Measurements from ENCODE around the gene SH2D5. TPM values are rescaled to one million over a fixed set of nuclear protein-coding genes. Genes with fewer than 3 reads are reported as not detected.
A peak's percentile ranks its signal among the peaks of the same experiment; 100 is the strongest.

Gene SH2D5
- total RNA-seq, 2 experiments from 2014 or later = 1.3 to 1.6 TPM

DNA sequence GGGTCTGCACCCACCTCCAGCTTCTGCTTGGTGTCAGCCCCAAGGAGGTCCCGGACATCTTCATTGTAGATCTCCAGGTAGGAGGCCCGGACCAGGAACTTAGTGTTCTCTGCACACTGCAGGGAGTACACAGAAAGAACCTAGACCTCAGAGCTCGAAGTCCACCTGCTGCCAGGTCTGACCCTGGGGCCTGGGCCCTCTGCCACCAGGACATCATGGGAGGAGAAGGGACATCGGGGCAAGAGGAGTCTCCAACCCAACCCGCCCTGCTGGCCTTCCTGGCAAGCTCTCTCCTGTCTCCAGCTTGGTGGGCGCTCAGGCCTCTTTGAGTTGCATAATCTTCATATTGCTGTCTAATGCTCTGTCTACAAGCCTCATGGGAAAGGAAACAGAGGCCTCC, 19.1 kb downstream of the SH2D5 start:
- Mint-ChIP-seq H3K27me3 (peaks cover 20% of the 10 kb centered on the region), H3K4me1 (ENCODE audit: low read depth) (no peaks in the 10 kb centered on the region), H3K9me3 (no peaks in the 10 kb centered on the region), H3K36me3 (ENCODE audit: low read depth) (no peaks in the 10 kb centered on the region), H3K4me3 (no peak overlapping the region), H3K27ac (no peak overlapping the region)
- no peak for ATAC-seq
- DNase-seq = no peak
- TF ChIP-seq, protein P1, sequence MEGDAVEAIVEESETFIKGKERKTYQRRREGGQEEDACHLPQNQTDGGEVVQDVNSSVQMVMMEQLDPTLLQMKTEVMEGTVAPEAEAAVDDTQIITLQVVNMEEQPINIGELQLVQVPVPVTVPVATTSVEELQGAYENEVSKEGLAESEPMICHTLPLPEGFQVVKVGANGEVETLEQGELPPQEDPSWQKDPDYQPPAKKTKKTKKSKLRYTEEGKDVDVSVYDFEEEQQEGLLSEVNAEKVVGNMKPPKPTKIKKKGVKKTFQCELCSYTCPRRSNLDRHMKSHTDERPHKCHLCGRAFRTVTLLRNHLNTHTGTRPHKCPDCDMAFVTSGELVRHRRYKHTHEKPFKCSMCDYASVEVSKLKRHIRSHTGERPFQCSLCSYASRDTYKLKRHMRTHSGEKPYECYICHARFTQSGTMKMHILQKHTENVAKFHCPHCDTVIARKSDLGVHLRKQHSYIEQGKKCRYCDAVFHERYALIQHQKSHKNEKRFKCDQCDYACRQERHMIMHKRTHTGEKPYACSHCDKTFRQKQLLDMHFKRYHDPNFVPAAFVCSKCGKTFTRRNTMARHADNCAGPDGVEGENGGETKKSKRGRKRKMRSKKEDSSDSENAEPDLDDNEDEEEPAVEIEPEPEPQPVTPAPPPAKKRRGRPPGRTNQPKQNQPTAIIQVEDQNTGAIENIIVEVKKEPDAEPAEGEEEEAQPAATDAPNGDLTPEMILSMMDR (IDR thresholded peaks at IDR 0.05) = no peak
- intact Hi-C loops (cut with micrococcal nuclease) = no loop called here
- ChIA-PET POLR2A (no interaction called here), CTCF (interaction anchor here (1.1 to 3.1 kb wide), 3 partner anchors 16 to 520 kb away, joined by 3 to 16 read pairs (median 3); no protein-coding TSS in a partner anchor)

DNA sequence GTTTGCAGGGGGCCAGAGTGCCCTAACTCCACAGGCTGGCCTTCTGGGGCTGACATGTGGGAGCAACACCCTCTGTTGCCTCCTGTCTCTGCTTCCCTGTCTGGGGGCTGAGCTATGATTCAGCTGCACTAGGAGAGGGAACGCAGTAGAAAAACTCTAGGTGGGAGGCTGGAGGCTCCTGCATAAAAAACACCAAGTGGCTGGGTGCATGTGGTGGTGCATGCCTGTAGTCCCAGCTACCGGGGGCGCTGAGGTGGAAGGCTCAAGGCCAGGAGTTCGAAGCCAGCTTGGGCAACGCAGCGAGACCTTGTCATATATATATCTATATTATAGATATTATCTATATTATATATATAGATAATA, 20.3 kb downstream of the SH2D5 start:
- Mint-ChIP-seq H3K36me3 (ENCODE audit: low read depth) (no peaks in the 10 kb centered on the region), H3K4me3 (no peak overlapping the region), H3K27me3 (peaks cover 17% of the 10 kb centered on the region), H3K27ac (no peak overlapping the region), H3K4me1 (ENCODE audit: low read depth) (no peaks in the 10 kb centered on the region), H3K9me3 (no peaks in the 10 kb centered on the region)
- no peak for DNase-seq
- ChIA-PET CTCF (interaction anchor here (1.5 to 3.1 kb wide), 2 partner anchors 15 to 521 kb away, joined by 3 to 16 read pairs; no protein-coding TSS in a partner anchor), POLR2A (no interaction called here)
- TF ChIP-seq, protein P1 (IDR thresholded peaks at IDR 0.05) = no peak
- peak; percentile 31 for ATAC-seq
- intact Hi-C loops (cut with micrococcal nuclease) = no loop called here

DNA sequence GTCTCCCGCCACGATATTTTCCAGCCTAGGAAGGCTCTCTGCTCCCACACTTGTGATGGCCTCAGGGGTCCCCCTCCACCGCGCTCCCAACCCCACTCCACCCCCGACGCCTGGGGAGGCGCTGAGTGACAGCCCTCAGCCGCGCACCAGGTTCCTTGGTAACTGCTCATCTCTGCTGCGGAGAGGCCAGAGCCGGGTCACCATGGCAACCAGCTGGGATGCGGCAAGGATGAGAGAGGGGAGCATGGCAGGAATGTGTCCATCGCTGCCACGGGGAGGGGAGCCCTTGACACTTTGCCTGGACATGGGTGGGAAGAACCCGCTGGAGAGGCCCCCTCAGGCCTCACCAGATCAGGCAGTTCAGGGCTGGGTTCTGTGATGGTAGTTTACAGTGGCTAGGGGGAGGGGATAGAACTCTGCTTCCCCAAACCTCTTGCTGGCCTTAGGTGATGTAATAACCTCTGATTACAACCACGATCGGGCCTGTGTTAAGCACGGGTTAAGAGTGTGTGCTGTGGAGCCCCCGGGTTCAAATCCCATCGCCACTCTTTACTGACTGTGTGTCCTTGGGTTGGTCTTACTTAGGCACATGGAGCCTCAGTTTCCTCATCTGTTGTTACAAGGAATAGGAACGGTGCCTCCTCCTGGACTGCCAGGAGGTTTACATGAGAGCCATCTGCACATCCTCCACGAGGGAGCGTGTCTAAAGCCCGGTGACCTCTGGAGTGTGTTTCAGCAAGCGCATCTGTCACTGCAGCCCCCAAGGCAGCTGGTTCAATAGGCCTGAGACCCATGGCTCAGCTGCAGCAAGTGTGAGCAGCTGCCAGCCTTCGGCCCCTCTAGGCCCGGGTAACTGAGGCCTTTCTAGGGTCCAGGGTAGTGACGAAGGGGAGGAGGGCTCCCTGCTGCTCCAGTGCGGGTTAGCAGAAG, 21.0 kb downstream of the SH2D5 start:
- Mint-ChIP-seq H3K36me3 (ENCODE audit: low read depth) (no peaks in the 10 kb centered on the region), H3K9me3 (no peaks in the 10 kb centered on the region), H3K4me1 (ENCODE audit: low read depth) (no peaks in the 10 kb centered on the region), H3K27ac (no peak overlapping the region), H3K4me3 (no peak overlapping the region), H3K27me3 (peaks cover 12% of the 10 kb centered on the region)
- DNase-seq (no peak), ATAC-seq (peak; percentile 49)
- ChIA-PET CTCF (interaction anchor here (1.5 to 3.1 kb wide), 2 partner anchors 15 to 521 kb away, joined by 3 to 16 read pairs; no protein-coding TSS in a partner anchor), POLR2A (no interaction called here)
- TF ChIP-seq, protein P1 (IDR thresholded peaks at IDR 0.05) = no peak
- intact Hi-C loops (cut with micrococcal nuclease) = no loop called here

DNA sequence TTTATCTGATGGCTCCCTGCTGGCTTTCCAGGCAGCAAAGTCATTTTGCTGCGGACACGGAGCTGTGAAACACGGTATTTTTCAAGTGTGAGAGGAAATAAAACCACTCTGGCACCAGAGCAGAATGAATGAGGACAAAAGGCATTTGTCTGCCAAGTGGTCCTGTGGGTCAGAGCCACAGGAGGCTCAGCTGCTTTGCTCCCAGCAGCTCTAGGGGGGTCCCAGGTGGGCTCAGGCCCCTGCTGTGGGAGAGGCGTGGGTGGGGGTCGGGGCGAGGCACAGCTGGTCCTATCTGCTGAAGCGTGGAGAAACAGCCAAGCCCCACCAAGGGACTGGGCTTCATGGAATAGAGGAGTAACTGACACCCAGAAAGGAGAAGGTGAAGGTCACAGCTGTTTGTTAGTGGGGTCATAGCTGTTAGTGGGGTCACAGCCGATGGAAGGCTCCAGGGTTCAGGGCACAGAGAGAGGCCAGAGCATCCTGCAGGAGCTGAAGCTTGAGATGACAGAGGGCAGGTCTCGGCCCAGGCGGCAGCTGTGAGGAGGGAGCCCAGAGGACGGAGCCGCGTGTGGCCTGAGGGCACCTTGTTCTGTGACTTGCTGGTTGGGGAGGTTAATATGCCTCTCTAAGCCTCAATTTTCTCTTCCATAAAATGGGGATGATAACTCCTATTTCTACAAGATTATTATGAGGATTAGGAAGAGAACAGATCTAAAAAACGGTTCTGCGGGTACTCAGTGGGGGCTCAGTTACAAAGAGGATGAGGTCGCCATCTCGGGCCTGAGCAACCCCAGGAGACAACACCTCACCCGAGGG, 21.8 kb downstream of the SH2D5 start:
- H3K9me3 Mint-ChIP-seq = no peaks in the 10 kb centered on the region
- no peaks in the 10 kb centered on the region for H3K4me1 Mint-ChIP-seq (ENCODE audit: low read depth)
- no peak for DNase-seq
- H3K27ac Mint-ChIP-seq = no peak overlapping the region
- TF ChIP-seq, protein P1 (IDR thresholded peaks at IDR 0.05) = no peak
- no peak for ATAC-seq
- ChIA-PET CTCF (interaction anchor here (0.9 kb wide), 1 partner anchor 14 kb away, joined by 4 read pairs; no protein-coding TSS in a partner anchor), POLR2A (no interaction called here)
- intact Hi-C loops (cut with micrococcal nuclease) = no loop called here
- H3K4me3 Mint-ChIP-seq = no peak overlapping the region
- peaks cover 5% of the 10 kb centered on the region for H3K27me3 Mint-ChIP-seq
- H3K36me3 Mint-ChIP-seq (ENCODE audit: low read depth) = no peaks in the 10 kb centered on the region
